Ascending aorta (tissue), 2 donors: ENCODE results near the gene WASHC4. TPM values are rescaled to one million over a fixed set of nuclear protein-coding genes. Genes with fewer than 3 reads are reported as not detected.

Experiments used
- DNase-seq, 2 donors: peaks; one replicate each; pipeline ENCODE4 v3.0.0-alpha.2; 2019; ENCODE audit warnings: low spot score in 2 of 2
- H3K27ac ChIP-seq, 2 donors: fragments of 200-600 bp; sonication (generic); one replicate each; pipeline ENCODE4 v1.5.1; 2016 to 2017; ENCODE audit warnings: mild to moderate bottlenecking in 1 of 2
- H3K27me3 ChIP-seq: fragments of 200-600 bp; sonication (generic); one replicate; pipeline ENCODE4 v1.5.1; 2017
- H3K36me3 ChIP-seq, 2 donors: fragments of 200-600 bp; sonication (generic); one replicate each; pipeline ENCODE4 v1.5.1; 2016
- H3K4me1 ChIP-seq, 2 donors: fragments of 200-600 bp; sonication (generic); one replicate each; pipeline ENCODE4 v1.5.1; 2016 to 2017; ENCODE audit warnings: mild to moderate bottlenecking in 1 of 2
- H3K4me3 ChIP-seq, 2 donors: fragments of 200-600 bp; sonication (generic); one replicate each; pipeline ENCODE4 v1.5.1; 2016 to 2017; ENCODE audit warnings: mild to moderate bottlenecking in 1 of 2
- H3K9me3 ChIP-seq, 2 donors: fragments of 200-600 bp; sonication (generic); one replicate each; pipeline ENCODE4 v1.5.1; 2016
- CTCF ChIP-seq, 3 experiments: fragments of 200-600 bp in 2 of 3; fragments of 450-650 bp in 1 of 3; sonication (generic) in 2 of 3; IDR thresholded peaks; one replicate each; pipeline ENCODE4 v1.5.1; 2016 to 2019; ENCODE audit warnings: antibody characterized with exemption in 3 of 3, mild to moderate bottlenecking in 1 of 3, moderate library complexity in 1 of 3
- intact Hi-C: fragments of 100-400 bp; cut with DNase I; formaldehyde crosslinking; loops from one replicate; pipeline ENCODE4 v1.15.1; 2023
- total RNA-seq: library from RNA; depleted of rRNA; stranded (reverse); fragments of >200 nt; gene quantifications from one replicate; pipeline ENCODE4 v1.1.0, GENCODE V29; 2016

Gene WASHC4
- total RNA-seq, 1 donor from 2014 or later, result 22.8 TPM

- Histone ChIP-seq H3K27me3 (no peaks in the 10 kb centered on the region), H3K27ac (no peak overlapping the region), H3K36me3 (no peaks in the 10 kb centered on the region), H3K4me3 (no peak overlapping the region), H3K4me1 (no peaks in the 10 kb centered on the region), H3K9me3 (peaks cover 0 to 6% of the 10 kb centered on the region in 2 donors)
- no peak for TF ChIP-seq CTCF (IDR thresholded peaks at IDR 0.05)
- DNase-seq, result no peak
- intact Hi-C loops, result no loop called here
These were observed 8.2 kb upstream of the WASHC4 start for GRCh38 chr12:105099356-105099755.

- Histone ChIP-seq H3K4me3 (no peak overlapping the region), H3K27ac (no peak overlapping the region), H3K36me3 (no peaks in the 10 kb centered on the region), H3K27me3 (no peaks in the 10 kb centered on the region), H3K9me3 (peaks cover 0 to 4% of the 10 kb centered on the region in 2 donors), H3K4me1 (no peaks in the 10 kb centered on the region)
- no peak for DNase-seq
- intact Hi-C loops, result no loop called here
- TF ChIP-seq CTCF (IDR thresholded peaks at IDR 0.05), result no peak
These were observed 7.1 kb upstream of the WASHC4 start for GRCh38 chr12:105100207-105100985.

- Histone ChIP-seq H3K9me3 (no peaks in the 10 kb centered on the region), H3K4me3 (no peak overlapping the region), H3K4me1 (no peaks in the 10 kb centered on the region), H3K36me3 (no peaks in the 10 kb centered on the region), H3K27ac (no peak overlapping the region), H3K27me3 (no peaks in the 10 kb centered on the region)
- no peak for DNase-seq
- intact Hi-C loops, result no loop called here
- peak in 2 of 3 experiments; percentile 11 to 36 for TF ChIP-seq CTCF (IDR thresholded peaks at IDR 0.05)
These were observed 6.5 kb upstream of the WASHC4 start for GRCh38 chr12:105100998-105101397.

- H3K27me3 ChIP-seq, result no peaks in the 10 kb centered on the region
- no peak for TF ChIP-seq CTCF (IDR thresholded peaks at IDR 0.05)
- H3K4me3 ChIP-seq, result no peak overlapping the region
- no peak for DNase-seq
- no peaks in the 10 kb centered on the region for H3K4me1 ChIP-seq
- no peaks in the 10 kb centered on the region for H3K36me3 ChIP-seq
- no peak overlapping the region for H3K27ac ChIP-seq
- no peaks in the 10 kb centered on the region for H3K9me3 ChIP-seq
- intact Hi-C loops, result no loop called here
These were observed 4.9 kb upstream of the WASHC4 start for GRCh38 chr12:105102673-105103072.

GRCh38 chr12:105104762-105105161 is 2.8 kb upstream of the WASHC4 start:
- Histone ChIP-seq H3K4me3 (no peak overlapping the region), H3K36me3 (no peaks in the 10 kb centered on the region), H3K27ac (no peak overlapping the region), H3K27me3 (no peaks in the 10 kb centered on the region), H3K9me3 (no peaks in the 10 kb centered on the region), H3K4me1 (peaks cover 2 to 5% of the 10 kb centered on the region in 2 donors)
- intact Hi-C loops, result no loop called here
- DNase-seq, result no peak
- no peak for TF ChIP-seq CTCF (IDR thresholded peaks at IDR 0.05)
